WERI-Rb-1 (cell line): ENCODE data around the gene CD99L2.

Source experiments
- DNase-seq: peaks from one replicate; pipeline ENCODE4 v3.0.0-alpha.2; 2020
- H3K27ac ChIP-seq: fragments of 250-450 bp; sonication (Bioruptor Pico); 2 replicates; pipeline ENCODE4 v1.5.1; 2020; ENCODE audit warnings: mild to moderate bottlenecking, moderate library complexity
- H3K27me3 ChIP-seq: fragments of 250-450 bp; sonication (Bioruptor Pico); 2 replicates; pipeline ENCODE4 v1.5.1; 2021; ENCODE audit warnings: mild to moderate bottlenecking, low read depth, moderate library complexity; ENCODE audit not compliant: insufficient read depth, severe bottlenecking
- H3K36me3 ChIP-seq: fragments of 250-450 bp; sonication (Bioruptor Pico); 2 replicates; pipeline ENCODE4 v1.5.1; 2020; ENCODE audit warnings: mild to moderate bottlenecking, moderate library complexity
- H3K4me3 ChIP-seq: 2 replicates; pipeline ENCODE4 v1.5.1; 2011; ENCODE audit warnings: low read depth, mild to moderate bottlenecking, control low read depth, low read length
- H3K9me3 ChIP-seq: fragments of 250-450 bp; sonication (Bioruptor Pico); 2 replicates; pipeline ENCODE4 v1.5.1; 2021; ENCODE audit warnings: mild to moderate bottlenecking, moderate library complexity; ENCODE audit not compliant: severe bottlenecking
- CTCF ChIP-seq: IDR thresholded peaks from 2 replicates; pipeline ENCODE4 v1.5.1; 2011; ENCODE audit warnings: low read depth, mild to moderate bottlenecking, control low read depth, inconsistent platforms, low read length

The CD99L2 gene

DNA sequence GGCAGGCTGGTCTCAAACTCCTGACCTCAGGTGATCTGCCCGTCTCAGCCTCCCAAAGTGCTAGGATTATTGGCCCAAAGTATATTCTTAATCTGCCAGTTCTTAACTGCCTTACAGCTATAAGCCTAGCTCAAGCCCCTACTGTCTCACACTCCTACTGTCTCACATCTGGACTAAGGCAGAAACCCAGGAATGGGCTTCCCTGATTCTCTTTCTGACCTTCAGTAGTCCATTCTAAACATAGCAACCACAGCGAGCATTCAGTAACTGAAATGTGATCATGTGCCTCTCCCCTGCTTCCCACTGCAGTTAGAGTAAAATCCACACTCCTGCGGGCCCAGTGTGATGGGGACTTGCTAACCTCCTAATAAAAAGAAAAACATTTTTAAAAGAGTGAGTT lies 146.3 kb downstream of the CD99L2 start:
- H3K27ac ChIP-seq = no peak overlapping the region
- no peaks in the 10 kb centered on the region for H3K27me3 ChIP-seq
- H3K36me3 ChIP-seq = peaks cover 43% of the 10 kb centered on the region
- no peak for TF ChIP-seq CTCF
- no peaks in the 10 kb centered on the region for H3K9me3 ChIP-seq
- no peak for DNase-seq
- H3K4me3 ChIP-seq = no peak overlapping the region

- Histone ChIP-seq H3K4me3 (no peak overlapping the region), H3K36me3 (peaks cover 89% of the 10 kb centered on the region), H3K9me3 (no peaks in the 10 kb centered on the region), H3K27me3 (peaks cover 2% of the 10 kb centered on the region), H3K27ac (no peak overlapping the region)
- TF ChIP-seq CTCF = no peak
- no peak for DNase-seq
These were observed 162.0 kb downstream of the CD99L2 start for GRCh38 chrX:150736475-150736874.

DNA sequence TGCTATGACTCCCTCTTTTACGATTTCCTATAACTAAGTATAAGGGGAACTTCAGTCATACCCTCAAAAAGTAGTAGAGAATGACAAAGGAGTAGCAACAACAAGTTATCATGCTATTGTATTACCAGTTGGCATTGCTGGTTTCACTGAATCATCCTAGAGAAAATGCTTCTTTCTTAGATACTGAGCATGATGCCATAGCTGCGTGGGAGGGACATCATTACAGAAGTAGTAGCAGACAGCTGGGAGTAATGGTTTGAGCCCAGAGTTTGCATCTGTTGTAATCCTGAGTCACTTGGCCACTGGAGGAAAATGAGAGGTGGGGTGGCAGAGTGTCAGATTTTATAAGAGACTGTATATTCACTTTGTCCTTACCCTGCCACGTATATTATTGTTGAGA lies 166.7 kb downstream of the CD99L2 start:
- Histone ChIP-seq H3K27ac (no peak overlapping the region), H3K36me3 (peaks cover 58% of the 10 kb centered on the region)
- DNase-seq = no peak

GRCh38 chrX:150730719-150731118 lies 167.7 kb downstream of the CD99L2 start:
- no peak for TF ChIP-seq CTCF
- no peak overlapping the region for H3K27ac ChIP-seq
- peaks cover 2% of the 10 kb centered on the region for H3K27me3 ChIP-seq
- no peaks in the 10 kb centered on the region for H3K9me3 ChIP-seq
- H3K36me3 ChIP-seq = peaks cover 49% of the 10 kb centered on the region
- DNase-seq = no peak
- H3K4me3 ChIP-seq = no peak overlapping the region

More for the DNA sequence above, 166.7 kb downstream of the CD99L2 start:
- TF ChIP-seq CTCF = no peak
- Histone ChIP-seq H3K9me3 (no peaks in the 10 kb centered on the region), H3K4me3 (no peak overlapping the region), H3K27me3 (peaks cover 2% of the 10 kb centered on the region)

DNA sequence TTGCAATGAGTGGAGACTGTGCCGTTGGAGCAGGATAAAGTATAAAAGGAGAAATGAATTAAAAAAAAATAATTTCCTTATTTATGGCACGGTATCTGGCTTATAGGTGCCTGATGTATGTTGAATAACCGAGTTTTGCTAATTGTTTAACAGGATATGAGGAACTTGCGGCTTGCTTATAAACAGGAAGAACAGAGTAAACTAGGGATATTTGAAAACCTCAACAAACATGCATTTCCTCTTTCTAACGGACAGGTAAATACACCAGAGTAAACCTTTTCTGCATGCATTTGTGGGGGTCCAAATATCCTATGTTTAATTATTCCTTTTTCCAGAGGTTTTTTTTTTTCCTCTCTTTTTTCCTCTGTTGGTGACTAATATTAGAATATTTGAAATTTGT lies 168.5 kb downstream of the CD99L2 start:
- TF ChIP-seq CTCF = no peak
- Histone ChIP-seq H3K9me3 (no peaks in the 10 kb centered on the region), H3K27ac (no peak overlapping the region), H3K4me3 (no peak overlapping the region), H3K27me3 (peaks cover 2% of the 10 kb centered on the region), H3K36me3 (peaks cover 42% of the 10 kb centered on the region)
- DNase-seq = no peak

GRCh38 chrX:150719621-150720020 lies 178.8 kb downstream of the CD99L2 start:
- H3K27me3 ChIP-seq = peaks cover 3% of the 10 kb centered on the region
- no peak for DNase-seq
- H3K4me3 ChIP-seq = no peak overlapping the region
- no peak for TF ChIP-seq CTCF
- no peak overlapping the region for H3K27ac ChIP-seq
- no peaks in the 10 kb centered on the region for H3K9me3 ChIP-seq
- no peaks in the 10 kb centered on the region for H3K36me3 ChIP-seq
